ENCODE data around the gene BMPR2. TPM values are rescaled to one million over a fixed set of nuclear protein-coding genes. Genes with fewer than 3 reads are reported as not detected.

Gene BMPR2
- total and polyA plus RNA-seq, 2 of the 8 experiments (the other 6 are each of a cell fraction or from before 2014, with no cell fraction given): 5.5 to 19.8 TPM

DNA sequence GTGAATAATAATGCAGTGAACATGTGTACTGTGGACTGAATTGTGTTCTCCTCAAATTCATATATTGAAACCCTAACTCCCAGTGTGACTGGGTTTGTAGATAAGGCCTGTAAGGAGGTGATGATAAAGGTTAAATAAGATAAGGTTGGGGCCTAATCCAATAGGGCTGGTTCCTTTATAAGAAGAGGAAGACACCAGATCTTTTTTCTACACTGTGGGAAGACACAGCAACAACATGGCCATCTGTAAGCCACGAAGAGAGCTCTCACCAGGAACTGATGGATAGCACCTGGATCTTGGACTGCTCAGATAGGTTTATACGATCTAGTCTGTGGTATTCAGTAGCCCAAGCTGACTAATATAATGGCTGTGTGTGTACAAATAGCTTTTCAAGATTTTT lies 66.8 kb downstream of the BMPR2 start:
- Histone ChIP-seq H3K79me1 (ENCODE audit: low read depth, low read length) (peaks cover 2% of the 10 kb centered on the region; the same call in 1 of the 2 replicates), H2BK12ac (ENCODE audit: low read depth, low read length) (no peak overlapping the region), H3K27ac (ENCODE audit: low read depth, low read length) (no peak overlapping the region), H3K18ac (ENCODE audit: extremely low read depth, low read length) (no peak overlapping the region), H3K27me3 (replicated peaks in 1 of 4; ENCODE audit: control insufficient read depth in 3 of 4, extremely low read depth in 1 of 4, insufficient read depth in 3 of 4, low read length in 3 of 4) (no peaks in the 10 kb centered on the region), H4K5ac (ENCODE audit: insufficient read length, low read depth, low read length) (no peak overlapping the region), H2BK5ac (ENCODE audit: low read depth, low read length) (no peak overlapping the region), H4K20me1 (replicated peaks in 1 of 2; ENCODE audit: control insufficient read depth in 1 of 2, insufficient read depth in 2 of 2, low read length in 2 of 2) (no peaks in the 10 kb centered on the region), H4K91ac (replicated peaks; ENCODE audit: insufficient read length, low read length) (no peak overlapping the region), H3K23ac (ENCODE audit: insufficient read length) (no peak overlapping the region), H3K23me2 (ENCODE audit: low read depth, low read length) (no peaks in the 10 kb centered on the region), H3K36me3 (ENCODE audit: control insufficient read depth in 2 of 4, insufficient read depth in 4 of 4, low read length in 3 of 4) (peaks cover 0 to 2% (median 0%) of the 10 kb centered on the region in 4 experiments; a peak in 1 of 8 replicates), H3K56ac (replicated peaks; ENCODE audit: insufficient read length, low read depth, low read length) (no peak overlapping the region), H2AFZ (ENCODE audit: low read length) (no peak overlapping the region), H3K4me3 (ENCODE audit: extremely low read depth in 1 of 4, insufficient read depth in 2 of 4, low read depth in 3 of 4, low read length in 4 of 4) (no peak overlapping the region), H3K9ac (replicated peaks in 1 of 4; ENCODE audit: extremely low read depth in 1 of 4, low read depth in 3 of 4, low read length in 3 of 4) (no peak overlapping the region), H3K4me1 (replicated peaks in 1 of 4; ENCODE audit: control insufficient read depth in 3 of 4, insufficient read depth in 4 of 4, low read length in 3 of 4) (no peaks in the 10 kb centered on the region), H4K8ac (ENCODE audit: extremely low read depth, insufficient read depth, low read length) (no peak overlapping the region), H2BK120ac (replicated peaks; ENCODE audit: low read depth, low read length) (no peak overlapping the region), H3K9me3 (ENCODE audit: insufficient read depth in 2 of 2, low read depth in 1 of 2, low read length in 1 of 2) (peaks cover 0 to 7% of the 10 kb centered on the region in 2 experiments; a peak in 1 of 4 replicates), H3K4ac (replicated peaks; ENCODE audit: insufficient read length, low read depth, low read length) (no peak overlapping the region), H3K4me2 (ENCODE audit: insufficient read depth in 1 of 2, low read depth in 2 of 2, low read length in 2 of 2) (no peak overlapping the region), H3K79me2 (ENCODE audit: control insufficient read depth in 1 of 2, insufficient read depth in 2 of 2, low read length in 2 of 2) (no peaks in the 10 kb centered on the region; a peak in 1 of 4 replicates), H2BK20ac (ENCODE audit: low read length) (no peak overlapping the region), H2AK5ac (ENCODE audit: low read depth, low read length) (no peak overlapping the region), H3K14ac (ENCODE audit: insufficient read length) (no peak overlapping the region), H2BK15ac (ENCODE audit: low read length) (no peak overlapping the region)
- no peak for DNase-seq (ENCODE audit: low read depth in 1 of 2, low spot score in 2 of 2)
- ChIA-PET CTCF (ENCODE audit: partially characterized antibody) (no interaction called here), POLR2A (ENCODE audit: partially characterized antibody) (no interaction called here)
- WGBS, 2 experiments (ENCODE audit: extremely low coverage in 1 of 2, insufficient coverage in 1 of 2, insufficient read length in 1 of 2, insufficient replicate concordance in 2 of 2, low coverage in 1 of 2, low lambda C conversion rate in 2 of 2, missing lambda C conversion rate in 1 of 2): 100% methylated on average over 2 of the region's 2 CpGs; no CpG with 5 or more reads in 1 of the 2 experiments
- TF ChIP-seq FOSL1 (IDR thresholded peaks at IDR 0.05; ENCODE audit: insufficient read depth, low read depth, low read length) (no peak), MAFK (IDR thresholded peaks at IDR 0.05; ENCODE audit: low read depth, low read length) (no peak), TCF12 (IDR thresholded peaks at IDR 0.05; ENCODE audit: low read depth, low read length) (no peak), SP1 (IDR thresholded peaks at IDR 0.05; ENCODE audit: low read depth, low read length) (no peak), CBX5 (IDR thresholded peaks at IDR 0.05; ENCODE audit: low read depth, low read length) (no peak), BRCA1 (IDR thresholded peaks at IDR 0.05; ENCODE audit: low read depth, low read length) (no peak), RNF2 (IDR thresholded peaks at IDR 0.05; ENCODE audit: borderline replicate concordance, low read depth, low read length, missing control alignments, poor library complexity, severe bottlenecking) (no peak)
- TF ChIP-seq, protein P1, sequence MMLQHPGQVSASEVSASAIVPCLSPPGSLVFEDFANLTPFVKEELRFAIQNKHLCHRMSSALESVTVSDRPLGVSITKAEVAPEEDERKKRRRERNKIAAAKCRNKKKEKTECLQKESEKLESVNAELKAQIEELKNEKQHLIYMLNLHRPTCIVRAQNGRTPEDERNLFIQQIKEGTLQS (IDR thresholded peaks at IDR 0.05; ENCODE audit: insufficient read depth, low read depth, low read length): no peak
- FAIRE-seq: no peak
